NT2/D1 (cell line): ENCODE measurements around the gene ATXN2.

Experiments used
- SUZ12 ChIP-seq: IDR thresholded peaks from 2 replicates; pipeline ENCODE4 v1.6.1; 2011; ENCODE audit not compliant: insufficient read length, insufficient read depth; ENCODE audit errors: extremely low read depth
- YY1 ChIP-seq: IDR thresholded peaks from 2 replicates; pipeline ENCODE4 v1.6.1; 2011; ENCODE audit not compliant: insufficient read length, insufficient read depth
- ZNF274 ChIP-seq: IDR thresholded peaks from 2 replicates; pipeline ENCODE4 v1.6.1; 2011; ENCODE audit warnings: mild to moderate bottlenecking, low read depth, low read length

GRCh38 chr12:111450676-111451075 is 148.4 kb downstream of the ATXN2 start:
- TF ChIP-seq YY1, result no peak
- no peak for TF ChIP-seq SUZ12
- TF ChIP-seq ZNF274, result no peak
